Hematopoietic multipotent progenitor cell treated with erythropoietin and hydrocortisone succinate and interleukin-3 and kit ligand, for 8 days (in vitro differentiated cells): ENCODE measurements around the gene PTPRCAP.
"Not testable (repeated sequence)": the region's sequence is repeated elsewhere in the genome, so short reads cannot be mapped to it uniquely, and the experiment has no call there.

ENCODE experiments used
- DNase-seq: peaks from one replicate; pipeline ENCODE4 v3.0.0-alpha.2; 2015

The PTPRCAP gene

GRCh38 chr11:67408437-67409200 is 28.9 kb downstream of the PTPRCAP start:
- peak; percentile 63 for DNase-seq

- no peak for DNase-seq
Measured at GRCh38 chr11:67407688-67408163, 29.8 kb downstream of the PTPRCAP start.

- no peak for DNase-seq
Measured at GRCh38 chr11:67406969-67407687, 30.4 kb downstream of the PTPRCAP start.

GRCh38 chr11:67406420-67406968 is 31.0 kb downstream of the PTPRCAP start:
- no peak for DNase-seq

GRCh38 chr11:67405688-67406339 is 31.7 kb downstream of the PTPRCAP start:
- DNase-seq: no peak

GRCh38 chr11:67405196-67405567 is 32.3 kb downstream of the PTPRCAP start:
- no peak for DNase-seq

GRCh38 chr11:67404515-67405195 is 32.8 kb downstream of the PTPRCAP start:
- no peak for DNase-seq

- DNase-seq: not testable (repeated sequence)
Measured at GRCh38 chr11:67403085-67403484, 34.4 kb downstream of the PTPRCAP start.

- not testable (repeated sequence) for DNase-seq
Measured at GRCh38 chr11:67402192-67402839, 35.2 kb downstream of the PTPRCAP start.

GRCh38 chr11:67401495-67402191 is 35.8 kb downstream of the PTPRCAP start, which contains the start of gene PPP1CA:
TSS of gene PPP1CA (minus strand) at chr11:67401858. CDS start at chr11:67401782, 76 bp downstream.
- peak; percentile 90 for DNase-seq

- no peak for DNase-seq
Measured at GRCh38 chr11:67400942-67401494, 36.5 kb downstream of the PTPRCAP start.

- DNase-seq: peak; percentile 35
Measured at GRCh38 chr11:67400251-67400941, 37.1 kb downstream of the PTPRCAP start.

GRCh38 chr11:67398661-67399563 is 38.6 kb downstream of the PTPRCAP start:
- no peak for DNase-seq

- DNase-seq: no peak
Measured at GRCh38 chr11:67397986-67398660, 39.4 kb downstream of the PTPRCAP start.

GRCh38 chr11:67397536-67397935 is 39.9 kb downstream of the PTPRCAP start:
- DNase-seq: peak; percentile 73

- DNase-seq: no peak
Measured at GRCh38 chr11:67396587-67397389, 40.7 kb downstream of the PTPRCAP start.

- DNase-seq: no peak
Measured at GRCh38 chr11:67396259-67396581, 41.3 kb downstream of the PTPRCAP start.
